ENCODE data around the gene BORCS5.

The BORCS5 gene

GRCh38 chr12:12510551-12510950 is 153.7 kb downstream of the BORCS5 start:
- DNase-seq (ENCODE audit: low read depth in 1 of 2, low spot score in 1 of 2), result no peak

- no peak for DNase-seq (ENCODE audit: low read depth in 1 of 2, low spot score in 1 of 2)
Observed at GRCh38 chr12:12511021-12511783, 154.3 kb downstream of the BORCS5 start.

- DNase-seq (ENCODE audit: low read depth in 1 of 2, low spot score in 1 of 2), result no peak
Observed at GRCh38 chr12:12511895-12512711, 155.2 kb downstream of the BORCS5 start.

- no peak for DNase-seq (ENCODE audit: low read depth in 1 of 2, low spot score in 1 of 2)
Observed at GRCh38 chr12:12513416-12514006, 156.6 kb downstream of the BORCS5 start.

GRCh38 chr12:12518464-12518845 is 161.6 kb downstream of the BORCS5 start:
- no peak for DNase-seq (ENCODE audit: low read depth in 1 of 2, low spot score in 1 of 2)

GRCh38 chr12:12518919-12519318 is 162.0 kb downstream of the BORCS5 start:
- DNase-seq (ENCODE audit: low read depth in 1 of 2, low spot score in 1 of 2), result no peak

Data from stimulated activated CD4-positive, alpha-beta T cell treated with anti-CD3 and anti-CD28 coated beads, Interleukin-15, amount 100 ng/mL, for 1 hour (primary cell).